ENCODE measurements around the gene ELOVL5. TPM values are rescaled to one million over a fixed set of nuclear protein-coding genes. Genes with fewer than 3 reads are reported as not detected.

ELOVL5 gene
- polyA plus RNA-seq, 1 donor from 2014 or later: 31.2 TPM

- TF ChIP-seq, protein P1, sequence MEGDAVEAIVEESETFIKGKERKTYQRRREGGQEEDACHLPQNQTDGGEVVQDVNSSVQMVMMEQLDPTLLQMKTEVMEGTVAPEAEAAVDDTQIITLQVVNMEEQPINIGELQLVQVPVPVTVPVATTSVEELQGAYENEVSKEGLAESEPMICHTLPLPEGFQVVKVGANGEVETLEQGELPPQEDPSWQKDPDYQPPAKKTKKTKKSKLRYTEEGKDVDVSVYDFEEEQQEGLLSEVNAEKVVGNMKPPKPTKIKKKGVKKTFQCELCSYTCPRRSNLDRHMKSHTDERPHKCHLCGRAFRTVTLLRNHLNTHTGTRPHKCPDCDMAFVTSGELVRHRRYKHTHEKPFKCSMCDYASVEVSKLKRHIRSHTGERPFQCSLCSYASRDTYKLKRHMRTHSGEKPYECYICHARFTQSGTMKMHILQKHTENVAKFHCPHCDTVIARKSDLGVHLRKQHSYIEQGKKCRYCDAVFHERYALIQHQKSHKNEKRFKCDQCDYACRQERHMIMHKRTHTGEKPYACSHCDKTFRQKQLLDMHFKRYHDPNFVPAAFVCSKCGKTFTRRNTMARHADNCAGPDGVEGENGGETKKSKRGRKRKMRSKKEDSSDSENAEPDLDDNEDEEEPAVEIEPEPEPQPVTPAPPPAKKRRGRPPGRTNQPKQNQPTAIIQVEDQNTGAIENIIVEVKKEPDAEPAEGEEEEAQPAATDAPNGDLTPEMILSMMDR (IDR thresholded peaks at IDR 0.05; ENCODE audit: poor library complexity, severe bottlenecking): no peak
- no peak for TF ChIP-seq MXI1 (conservative IDR thresholded peaks at IDR 0.05; ENCODE audit: poor library complexity, severe bottlenecking)
- no peak for TF ChIP-seq EZH2 (IDR thresholded peaks at IDR 0.05; ENCODE audit: borderline replicate concordance, insufficient read depth, low read length, poor library complexity, severe bottlenecking)
- TF ChIP-seq REST (IDR thresholded peaks at IDR 0.05; ENCODE audit: borderline replicate concordance): no peak
- TF ChIP-seq SMC3 (conservative IDR thresholded peaks at IDR 0.05; ENCODE audit: poor library complexity): no peak
- TF ChIP-seq TAF1 (IDR thresholded peaks at IDR 0.05; ENCODE audit: low read depth): no peak
- TF ChIP-seq POLR2AphosphoS5 (IDR thresholded peaks at IDR 0.05): no peak
- no peak for TF ChIP-seq EP300 (conservative IDR thresholded peaks at IDR 0.05; ENCODE audit: poor library complexity, severe bottlenecking)
- TF ChIP-seq RAD21 (conservative IDR thresholded peaks at IDR 0.05): no peak
These were observed 113.2 kb downstream of the ELOVL5 start for GRCh38 chr6:53235508-53235907.

GRCh38 chr6:53233309-53233708, 115.4 kb downstream of the ELOVL5 start:
- Histone ChIP-seq H3K9me3 (ENCODE audit: low read length) (no peaks in the 10 kb centered on the region), H3K27ac (ENCODE audit: low read length) (no peak overlapping the region), H3K79me2 (replicated peaks; ENCODE audit: insufficient read depth, low read length) (no peaks in the 10 kb centered on the region), H3K4me3 (ENCODE audit: low read length) (no peak overlapping the region), H3K9me2 (ENCODE audit: insufficient read depth, low read length) (no peaks in the 10 kb centered on the region), H3K9ac (ENCODE audit: low read length) (no peak overlapping the region), H3F3A (ENCODE audit: insufficient read depth, low read length, poor library complexity, severe bottlenecking) (no peaks in the 10 kb centered on the region), H4K20me1 (ENCODE audit: insufficient read depth) (no peaks in the 10 kb centered on the region), H2AFZ (ENCODE audit: low read depth, low read length) (no peak overlapping the region), H3K36me3 (ENCODE audit: insufficient read depth, low read length) (no peaks in the 10 kb centered on the region), H3K27me3 (ENCODE audit: insufficient read depth, low read depth, low read length) (no peaks in the 10 kb centered on the region), H3K4me2 (ENCODE audit: low read length) (no peak overlapping the region)
- TF ChIP-seq RAD21 (conservative IDR thresholded peaks at IDR 0.05) (no peak), POLR2AphosphoS5 (IDR thresholded peaks at IDR 0.05) (no peak), EP300 (conservative IDR thresholded peaks at IDR 0.05; ENCODE audit: poor library complexity, severe bottlenecking) (no peak), SMC3 (conservative IDR thresholded peaks at IDR 0.05; ENCODE audit: poor library complexity) (no peak), TAF1 (IDR thresholded peaks at IDR 0.05; ENCODE audit: low read depth) (no peak), EZH2 (IDR thresholded peaks at IDR 0.05; ENCODE audit: borderline replicate concordance, insufficient read depth, low read length, poor library complexity, severe bottlenecking) (no peak), MXI1 (conservative IDR thresholded peaks at IDR 0.05; ENCODE audit: poor library complexity, severe bottlenecking) (no peak), REST (IDR thresholded peaks at IDR 0.05; ENCODE audit: borderline replicate concordance) (no peak)
- TF ChIP-seq, protein P1 (IDR thresholded peaks at IDR 0.05; ENCODE audit: poor library complexity, severe bottlenecking): no peak

More at GRCh38 chr6:53235508-53235907, 113.2 kb downstream of the ELOVL5 start:
- Histone ChIP-seq H3K27me3 (ENCODE audit: insufficient read depth, low read depth, low read length) (no peaks in the 10 kb centered on the region), H3K4me3 (ENCODE audit: low read length) (no peak overlapping the region), H3K9me3 (ENCODE audit: low read length) (no peaks in the 10 kb centered on the region), H3F3A (ENCODE audit: insufficient read depth, low read length, poor library complexity, severe bottlenecking) (no peaks in the 10 kb centered on the region), H2AFZ (ENCODE audit: low read depth, low read length) (no peak overlapping the region), H4K20me1 (ENCODE audit: insufficient read depth) (no peaks in the 10 kb centered on the region), H3K36me3 (ENCODE audit: insufficient read depth, low read length) (no peaks in the 10 kb centered on the region), H3K27ac (ENCODE audit: low read length) (no peak overlapping the region), H3K4me2 (ENCODE audit: low read length) (no peak overlapping the region), H3K9ac (ENCODE audit: low read length) (no peak overlapping the region), H3K9me2 (ENCODE audit: insufficient read depth, low read length) (no peaks in the 10 kb centered on the region), H3K79me2 (replicated peaks; ENCODE audit: insufficient read depth, low read length) (no peaks in the 10 kb centered on the region)

Data from neural cell (in vitro differentiated cells).